G401 (cell line): ENCODE results near the gene IFNA6. TPM values are rescaled to one million over a fixed set of nuclear protein-coding genes. Genes with fewer than 3 reads are reported as not detected.

Experiments used
- DNase-seq: peaks from one replicate; pipeline ENCODE4 v3.0.0-alpha.2; 2015; ENCODE audit warnings: low spot score
- in situ Hi-C: cut with HindIII; loops from 2 replicates; pipeline ENCODE4 v1.10.0; 2016; ENCODE audit warnings: low sequenced_read_pairs, mixed read lengths
- total RNA-seq: library from RNA; depleted of rRNA; stranded (reverse); fragments of >200 nt; shearing (Covaris generic); gene quantifications from 2 replicates; pipeline ENCODE4 v1.2.3, GENCODE V29; 2014; rRNA removed

The IFNA6 gene
- total RNA-seq, 1 experiment from 2014 or later = not detected

- in situ Hi-C loops = no loop called here
- no peak for DNase-seq
Measured at GRCh38 chr9:21333226-21333625, 17.5 kb downstream of the IFNA6 start.

- in situ Hi-C loops = no loop called here
- no peak for DNase-seq
Measured at GRCh38 chr9:21331676-21332402, 18.8 kb downstream of the IFNA6 start.

- DNase-seq = peak; percentile 82
- in situ Hi-C loops = no loop called here
Measured at GRCh38 chr9:21326526-21327139, 24.1 kb downstream of the IFNA6 start.

GRCh38 chr9:21324047-21324446, 26.6 kb downstream of the IFNA6 start:
- DNase-seq = no peak
- in situ Hi-C loops = no loop called here

- in situ Hi-C loops = no loop called here
- no peak for DNase-seq
Measured at GRCh38 chr9:21322911-21323461, 27.7 kb downstream of the IFNA6 start.

- DNase-seq = no peak
- in situ Hi-C loops = no loop called here
Measured at GRCh38 chr9:21320465-21320864, 30.2 kb downstream of the IFNA6 start.

GRCh38 chr9:21317956-21318923, 32.4 kb downstream of the IFNA6 start:
- in situ Hi-C loops = no loop called here
- DNase-seq = peak; percentile 71

GRCh38 chr9:21316860-21317259, 33.8 kb downstream of the IFNA6 start:
- in situ Hi-C loops = no loop called here
- peak; percentile 56 for DNase-seq

- DNase-seq = no peak
- in situ Hi-C loops = no loop called here
Measured at GRCh38 chr9:21316032-21316842, 34.5 kb downstream of the IFNA6 start.

GRCh38 chr9:21314152-21314551, 36.5 kb downstream of the IFNA6 start:
- in situ Hi-C loops = no loop called here
- DNase-seq = no peak

- in situ Hi-C loops = no loop called here
- no peak for DNase-seq
Measured at GRCh38 chr9:21311889-21312288, 38.8 kb downstream of the IFNA6 start.

GRCh38 chr9:21305213-21305612, 45.5 kb downstream of the IFNA6 start, which contains the start of gene IFNA5:
Gene IFNA5 (minus strand): TSS chr9:21305313. CDS start chr9:21305256, 57 bp downstream.
- no peak for DNase-seq
- in situ Hi-C loops = no loop called here

Other genes with a start within 250 kb of the IFNA6 start
- gene IFNW1, start 209.1 kb downstream of the IFNA6 start, total RNA-seq = not detected in 2 replicates
- gene IFNA21, start 184.2 kb downstream of the IFNA6 start, total RNA-seq = not detected in 2 replicates
- gene IFNA4, start 163.3 kb downstream of the IFNA6 start, total RNA-seq = not detected in 2 replicates
- not detected in 2 replicates for gene IFNA7, start 148.7 kb downstream of the IFNA6 start, total RNA-seq
- gene IFNA10, start 143.7 kb downstream of the IFNA6 start, total RNA-seq = not detected in 2 replicates
- not detected in 2 replicates for gene IFNA16, start 133.6 kb downstream of the IFNA6 start, total RNA-seq
- not detected in 2 replicates for gene IFNA17, start 122.7 kb downstream of the IFNA6 start, total RNA-seq
- not detected in 2 replicates for gene IFNA14, start 110.9 kb downstream of the IFNA6 start, total RNA-seq
- gene IFNA5, start 45.6 kb downstream of the IFNA6 start, total RNA-seq = not detected in 2 replicates
- 5.0 and 6.7 TPM in 2 replicates for gene KLHL9, start 15.5 kb downstream of the IFNA6 start, total RNA-seq
- gene IFNA13, start 17.2 kb upstream of the IFNA6 start, total RNA-seq = not detected in 2 replicates
- not detected in 2 replicates for gene IFNA2, start 34.5 kb upstream of the IFNA6 start, total RNA-seq
- gene IFNA8, start 58.2 kb upstream of the IFNA6 start, total RNA-seq = not detected in 2 replicates
- gene IFNA1, start 89.6 kb upstream of the IFNA6 start, total RNA-seq = not detected in 2 replicates
- not detected in 2 replicates for gene IFNE, start 131.4 kb upstream of the IFNA6 start, total RNA-seq